Body of pancreas (tissue), 4 donors: ENCODE results near the gene METAP1D. TPM values are rescaled to one million over a fixed set of nuclear protein-coding genes. Genes with fewer than 3 reads are reported as not detected.
"Not testable (repeated sequence)": the region's sequence is repeated elsewhere in the genome, so short reads cannot be mapped to it uniquely, and the experiment has no call there.

Experiments
- ATAC-seq: fragments of 150-250 bp; one replicate; pipeline ENCODE4 v1.9.1; 2016
- DNase-seq, 4 donors: peaks; one replicate each; pipeline ENCODE4 v3.0.0-alpha.2; 2019
- H3K27ac ChIP-seq, 4 donors: fragments of 200-600 bp; sonication (generic); 1 replicate in 3 of 4; 2 replicates in 1 of 4; pipeline versions ENCODE4 v1.5.1 to v1.6.1; 2016 to 2019; ENCODE audit warnings: mild to moderate bottlenecking in 1 of 4, mixed read lengths in 1 of 4, moderate library complexity in 1 of 4
- H3K27me3 ChIP-seq, 2 donors: fragments of 200-600 bp; sonication (generic); one replicate each; pipeline ENCODE4 v1.6.0; 2016; ENCODE audit warnings: mild to moderate bottlenecking in 1 of 2
- H3K36me3 ChIP-seq, 2 donors: fragments of 200-600 bp; sonication (generic); replicated peaks in 1 of 2; 2 replicates each; pipeline ENCODE4 v1.5.1; 2016; ENCODE audit warnings: low read depth in 2 of 2; ENCODE audit not compliant: insufficient read depth in 1 of 2
- H3K4me1 ChIP-seq: fragments of 200-600 bp; sonication (generic); one replicate; pipeline ENCODE4 v1.6.0; 2016
- H3K4me3 ChIP-seq, 2 donors: fragments of 200-600 bp; sonication (generic); 1 replicate in 1 of 2; 2 replicates in 1 of 2; pipeline ENCODE4 v1.5.1; 2016 to 2019
- H3K9me3 ChIP-seq, 3 donors: fragments of 200-600 bp; sonication (generic); 1 replicate in 2 of 3; 2 replicates in 1 of 3; pipeline ENCODE4 v1.5.1; 2016
- POLR2A ChIP-seq, 3 donors: fragments of 450-650 bp; IDR thresholded peaks; one replicate each; pipeline ENCODE4 v1.6.1; 2016; ENCODE audit warnings: antibody characterized with exemption in 3 of 3, mild to moderate bottlenecking in 2 of 3
- WGBS, 2 donors: methylation state at CpG; one replicate each; pipeline ENCODE4 v1.1.5; 2017; 5-methylcytosine and 5-hydroxymethylcytosine counted together
- intact Hi-C: fragments of 100-400 bp; cut with DNase I; formaldehyde crosslinking; loops from one replicate; pipeline ENCODE4 v1.15.1; 2023
- total RNA-seq, 2 donors: library from RNA; depleted of rRNA; stranded (reverse); fragments of >200 nt; gene quantifications; one replicate each; pipeline ENCODE4 v1.1.0, GENCODE V29; 2016
- TF ChIP-seq, protein P1 (sequence below), 7 experiments: fragments of 450-650 bp in 4 of 7; fragments of 200-600 bp in 3 of 7; sonication (generic) in 3 of 7; IDR thresholded peaks; one replicate each; pipeline ENCODE4 v1.5.1; 2016 to 2019; ENCODE audit warnings: antibody characterized with exemption in 7 of 7

METAP1D gene
- total RNA-seq, 2 donors from 2014 or later, result 9.9 to 40.9 TPM

DNA sequence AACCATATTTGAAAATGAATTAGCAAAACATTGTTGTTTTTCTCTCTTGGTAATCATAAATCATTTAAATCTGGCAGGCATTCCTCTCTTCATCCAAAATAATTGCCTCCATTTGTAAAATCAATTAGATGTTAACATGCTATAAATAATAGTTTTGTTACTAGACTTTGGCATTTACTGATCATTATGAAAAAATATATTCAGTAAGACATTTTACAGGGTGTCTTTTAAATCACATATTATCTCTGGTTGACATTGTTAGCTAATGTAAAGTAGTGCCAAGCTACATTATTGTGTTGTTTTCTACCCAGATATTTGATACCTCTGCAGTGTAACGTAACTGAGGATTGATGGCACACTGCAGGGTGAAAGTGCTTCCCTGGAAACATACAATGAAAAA lies 53.7 kb downstream of the METAP1D start:
- TF ChIP-seq, protein P1, sequence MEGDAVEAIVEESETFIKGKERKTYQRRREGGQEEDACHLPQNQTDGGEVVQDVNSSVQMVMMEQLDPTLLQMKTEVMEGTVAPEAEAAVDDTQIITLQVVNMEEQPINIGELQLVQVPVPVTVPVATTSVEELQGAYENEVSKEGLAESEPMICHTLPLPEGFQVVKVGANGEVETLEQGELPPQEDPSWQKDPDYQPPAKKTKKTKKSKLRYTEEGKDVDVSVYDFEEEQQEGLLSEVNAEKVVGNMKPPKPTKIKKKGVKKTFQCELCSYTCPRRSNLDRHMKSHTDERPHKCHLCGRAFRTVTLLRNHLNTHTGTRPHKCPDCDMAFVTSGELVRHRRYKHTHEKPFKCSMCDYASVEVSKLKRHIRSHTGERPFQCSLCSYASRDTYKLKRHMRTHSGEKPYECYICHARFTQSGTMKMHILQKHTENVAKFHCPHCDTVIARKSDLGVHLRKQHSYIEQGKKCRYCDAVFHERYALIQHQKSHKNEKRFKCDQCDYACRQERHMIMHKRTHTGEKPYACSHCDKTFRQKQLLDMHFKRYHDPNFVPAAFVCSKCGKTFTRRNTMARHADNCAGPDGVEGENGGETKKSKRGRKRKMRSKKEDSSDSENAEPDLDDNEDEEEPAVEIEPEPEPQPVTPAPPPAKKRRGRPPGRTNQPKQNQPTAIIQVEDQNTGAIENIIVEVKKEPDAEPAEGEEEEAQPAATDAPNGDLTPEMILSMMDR (IDR thresholded peaks at IDR 0.05), result no peak
- no peak for TF ChIP-seq POLR2A (IDR thresholded peaks at IDR 0.05)
- H3K4me1 ChIP-seq, result peaks cover 5% of the 10 kb centered on the region
- no peaks in the 10 kb centered on the region for H3K27me3 ChIP-seq
- H3K27ac ChIP-seq, result no peak overlapping the region
- 68 to 83% methylated on average over 1 of the region's 1 CpG for WGBS, 2 donors
- H3K9me3 ChIP-seq, result no peaks in the 10 kb centered on the region
- no peak for ATAC-seq
- DNase-seq, result no peak
- H3K4me3 ChIP-seq, result no peak overlapping the region
- no peaks in the 10 kb centered on the region for H3K36me3 ChIP-seq
- intact Hi-C loops, result no loop called here

DNA sequence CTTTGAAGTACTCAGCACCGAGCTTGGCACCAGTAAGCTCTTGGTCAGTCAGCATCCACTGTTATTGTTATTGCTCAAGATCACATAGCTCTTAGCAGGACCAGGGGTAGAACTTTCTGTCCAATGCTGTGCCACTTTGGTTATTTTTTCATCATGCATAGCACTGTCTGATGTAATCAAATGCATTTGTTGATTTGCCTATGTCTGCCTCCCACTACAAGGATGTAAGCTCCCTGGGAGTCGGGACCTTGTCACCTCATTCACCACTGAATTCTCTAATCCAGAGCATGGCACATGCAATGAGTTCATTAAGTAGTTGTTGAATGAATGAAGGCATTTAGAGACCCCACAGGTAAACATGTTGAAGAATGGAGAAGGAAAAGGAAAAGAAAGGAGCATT lies 56.5 kb downstream of the METAP1D start:
- TF ChIP-seq, protein P1 (IDR thresholded peaks at IDR 0.05), result no peak
- no peak for TF ChIP-seq POLR2A (IDR thresholded peaks at IDR 0.05)
- H3K27ac ChIP-seq, result no peak overlapping the region
- DNase-seq (no peak), ATAC-seq (no peak)
- 91 to 94% methylated on average over 2 of the region's 2 CpGs for WGBS, 2 donors
- no peak overlapping the region for H3K4me3 ChIP-seq
- H3K36me3 ChIP-seq, result no peaks in the 10 kb centered on the region
- intact Hi-C loops, result no loop called here
- H3K27me3 ChIP-seq, result no peaks in the 10 kb centered on the region
- no peaks in the 10 kb centered on the region for H3K9me3 ChIP-seq
- H3K4me1 ChIP-seq, result peaks cover 5% of the 10 kb centered on the region

DNA sequence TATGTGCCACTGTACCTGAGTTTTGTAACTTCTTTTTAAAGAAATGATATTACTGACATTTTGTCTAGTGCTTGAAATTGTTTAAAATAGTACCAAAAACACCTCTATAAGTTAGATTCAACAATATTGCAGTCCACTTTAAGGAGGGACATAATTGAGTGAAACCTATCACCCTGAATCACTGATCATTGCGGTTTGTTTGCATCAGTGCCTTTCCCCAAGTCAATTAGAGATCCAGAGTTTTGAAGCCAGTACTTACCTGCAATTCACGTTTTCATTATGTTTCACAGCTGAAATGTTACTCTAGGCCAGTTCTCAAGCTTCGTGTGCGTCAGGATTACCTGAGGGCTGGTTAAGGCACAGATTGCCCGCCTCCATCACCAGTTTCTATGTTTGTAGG lies 58.9 kb downstream of the METAP1D start:
- Histone ChIP-seq H3K27me3 (no peaks in the 10 kb centered on the region), H3K9me3 (no peaks in the 10 kb centered on the region), H3K36me3 (no peaks in the 10 kb centered on the region), H3K4me1 (no peaks in the 10 kb centered on the region), H3K4me3 (no peak overlapping the region), H3K27ac (no peak overlapping the region)
- DNase-seq (no peak), ATAC-seq (no peak)
- intact Hi-C loops, result no loop called here
- TF ChIP-seq, protein P1 (IDR thresholded peaks at IDR 0.05), result no peak
- WGBS, 2 donors, result 90 to 93% methylated on average over 5 of the region's 5 CpGs

DNA sequence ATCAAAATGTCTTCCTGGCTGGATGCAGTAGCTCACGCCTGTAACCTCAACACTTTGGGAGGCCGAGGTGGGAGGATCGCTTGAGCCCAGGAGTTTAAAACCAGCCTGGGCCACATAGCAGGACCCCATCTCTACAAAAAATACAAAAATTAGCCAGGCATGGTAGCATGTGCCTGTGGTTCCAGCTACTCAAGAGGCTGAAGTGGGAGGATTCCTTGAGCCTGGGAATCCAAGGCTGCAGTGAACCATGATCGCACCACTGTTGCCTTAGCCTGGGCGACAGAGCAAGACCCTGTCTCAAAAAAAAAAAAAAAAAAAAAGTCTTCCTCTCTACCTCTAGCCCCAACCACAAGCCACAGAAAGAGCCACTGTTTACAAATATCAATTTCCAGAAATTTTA lies 60.4 kb downstream of the METAP1D start:
- H3K4me3 ChIP-seq, H3K36me3 ChIP-seq, ATAC-seq, H3K9me3 ChIP-seq, H3K27ac ChIP-seq, H3K4me1 ChIP-seq, DNase-seq, H3K27me3 ChIP-seq, intact Hi-C loops: not testable (repeated sequence)
- WGBS, 2 donors, result 90 to 96% methylated on average over 5 of the region's 5 CpGs

DNA sequence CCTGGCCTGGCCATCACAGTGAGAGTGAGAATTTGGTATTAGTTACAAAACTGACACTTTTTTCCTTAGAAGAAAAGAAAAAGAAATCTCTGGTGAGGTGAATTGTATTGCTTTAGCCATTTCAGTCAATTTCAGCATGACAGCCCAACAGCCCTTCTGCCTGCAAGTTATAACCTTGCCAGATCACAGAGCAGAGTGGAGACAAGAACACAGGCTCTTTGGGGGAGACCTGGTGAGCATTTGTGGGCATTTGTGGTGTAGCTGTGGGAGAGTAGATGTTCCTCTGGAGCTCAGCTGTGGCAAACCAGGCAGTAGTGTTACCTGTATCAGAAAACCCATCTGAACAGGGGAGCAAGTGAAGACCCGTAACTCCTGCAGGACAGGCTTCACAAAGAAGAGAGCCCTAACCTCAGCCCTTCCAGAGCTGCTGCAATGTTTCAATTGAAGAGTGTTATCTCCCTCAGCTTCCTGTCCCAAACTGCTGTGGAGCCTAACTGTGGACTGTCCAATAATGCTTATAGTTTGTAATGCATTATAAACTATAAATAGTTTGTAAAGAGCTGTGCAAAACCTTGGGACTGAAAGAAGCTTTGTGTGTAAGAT lies 62.8 kb downstream of the METAP1D start:
- Histone ChIP-seq H3K4me3 (no peak overlapping the region), H3K27ac (no peak overlapping the region), H3K9me3 (no peaks in the 10 kb centered on the region), H3K27me3 (no peaks in the 10 kb centered on the region), H3K4me1 (no peaks in the 10 kb centered on the region), H3K36me3 (no peaks in the 10 kb centered on the region)
- intact Hi-C loops, result no loop called here
- DNase-seq, result no peak
- 100% methylated on average over 1 of the region's 1 CpG for WGBS, 2 donors
- ATAC-seq, result no peak
- no peak for TF ChIP-seq POLR2A (IDR thresholded peaks at IDR 0.05)
- TF ChIP-seq, protein P1 (IDR thresholded peaks at IDR 0.05), result no peak
